SJSA1 (cell line): ENCODE data around the gene LRRFIP1. TPM values are rescaled to one million over a fixed set of nuclear protein-coding genes. Genes with fewer than 3 reads are reported as not detected.

Source experiments
- DNase-seq, 2 experiments: peaks; one replicate each; pipeline ENCODE4 v3.0.0-alpha.2; 2015 to 2020; ENCODE audit warnings: low spot score in 2 of 2, low read depth in 1 of 2
- H3K27ac ChIP-seq: fragments of 250-450 bp; sonication (Bioruptor Pico); 2 replicates; pipeline ENCODE4 v1.5.1; 2020; ENCODE audit warnings: mild to moderate bottlenecking, moderate library complexity
- H3K27me3 ChIP-seq: fragments of 250-450 bp; sonication (Bioruptor Pico); replicated peaks from 2 replicates; pipeline ENCODE4 v1.5.1; 2020; ENCODE audit warnings: mild to moderate bottlenecking, moderate library complexity
- H3K36me3 ChIP-seq: fragments of 250-450 bp; sonication (Bioruptor Pico); 2 replicates; pipeline ENCODE4 v1.5.1; 2020; ENCODE audit warnings: mild to moderate bottlenecking
- H3K4me1 ChIP-seq: fragments of 250-450 bp; sonication (Bioruptor Pico); replicated peaks from 2 replicates; pipeline ENCODE4 v1.6.1; 2021; ENCODE audit warnings: mild to moderate bottlenecking
- H3K4me3 ChIP-seq: fragments of 250-450 bp; sonication (Bioruptor Pico); 2 replicates; pipeline ENCODE4 v1.5.1; 2020; ENCODE audit warnings: mild to moderate bottlenecking
- H3K9me3 ChIP-seq: fragments of 250-450 bp; sonication (Bioruptor Pico); replicated peaks from 2 replicates; pipeline ENCODE4 v1.5.1; 2020; ENCODE audit warnings: mild to moderate bottlenecking
- total RNA-seq: library from RNA; depleted of rRNA; stranded (reverse); fragments of >200 nt; shearing (Covaris generic); gene quantifications from 2 replicates; pipeline ENCODE4 v1.2.3, GENCODE V29; 2014

LRRFIP1 gene
- total RNA-seq, 1 experiment from 2014 or later, result 76.7 TPM

GRCh38 chr2:237645261-237645660, 17.9 kb downstream of the LRRFIP1 start:
- Histone ChIP-seq H3K27me3 (no peaks in the 10 kb centered on the region), H3K27ac (no peak overlapping the region), H3K4me3 (no peak overlapping the region), H3K4me1 (peaks cover 8% of the 10 kb centered on the region), H3K9me3 (no peaks in the 10 kb centered on the region; the same call in 1 of the 2 replicates), H3K36me3 (peaks cover 63% of the 10 kb centered on the region)
- DNase-seq, result no peak

DNA sequence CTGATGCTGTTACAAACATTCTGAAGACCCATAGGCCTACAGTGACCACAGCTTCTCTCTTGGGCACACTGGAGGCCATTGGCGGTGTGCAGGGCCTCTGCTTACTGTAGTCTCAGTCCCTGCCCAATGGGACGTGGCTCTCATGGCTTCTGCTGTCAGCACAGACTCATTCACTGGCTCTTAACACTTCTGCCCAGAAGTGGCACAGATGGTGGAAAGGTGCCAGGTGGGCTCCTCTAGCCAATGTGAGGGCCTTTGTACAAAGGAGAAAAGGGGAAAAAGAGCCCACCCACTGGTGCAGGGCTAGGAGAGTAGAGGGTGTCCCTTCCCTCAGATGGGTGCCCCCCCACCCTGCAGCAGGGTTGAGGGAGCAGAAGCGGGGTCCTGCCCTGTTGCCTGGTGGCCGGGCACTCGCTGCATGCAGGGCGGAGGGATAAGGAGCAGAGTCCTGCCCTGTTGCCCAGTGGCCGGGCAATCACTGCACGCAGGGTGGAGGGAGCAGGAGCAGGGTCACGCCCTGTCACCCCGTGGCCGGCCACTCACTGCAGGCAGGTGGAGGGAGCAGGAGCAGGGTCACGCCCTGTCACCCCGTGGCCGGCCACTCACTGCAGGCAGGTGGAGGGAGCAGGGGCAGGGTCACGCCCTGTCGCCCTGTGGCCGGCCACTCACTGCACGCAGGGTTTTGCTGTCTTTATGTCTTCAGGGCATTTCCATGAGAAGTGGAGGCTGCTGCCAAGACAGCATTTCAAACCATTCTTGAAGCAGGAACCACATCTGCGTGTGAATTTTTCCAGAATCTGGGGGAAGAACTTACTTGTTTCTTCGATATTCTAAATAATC, 20.0 kb downstream of the LRRFIP1 start:
- no peak for DNase-seq
- H3K27ac ChIP-seq, result no peak overlapping the region; the same call in 1 of the 2 replicates

DNA sequence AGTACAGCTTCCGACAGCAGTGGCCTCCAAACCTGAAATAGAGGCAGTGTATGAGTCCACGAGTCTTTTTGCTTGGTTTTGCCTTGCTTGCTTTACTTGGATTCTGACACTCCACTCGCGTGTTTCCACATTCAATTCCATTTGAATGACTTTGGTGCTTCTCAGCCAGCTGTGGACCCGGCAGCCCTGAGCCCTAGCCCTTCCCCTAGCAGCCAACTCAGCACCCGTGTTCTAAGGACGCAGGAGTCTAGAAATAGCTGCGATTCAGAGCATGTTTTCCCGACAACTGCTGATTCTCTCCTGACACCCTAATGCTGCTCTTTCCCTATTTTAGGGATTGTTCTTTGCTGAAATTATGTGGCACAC, 20.6 kb downstream of the LRRFIP1 start:
- Histone ChIP-seq H3K9me3 (peaks cover 3% of the 10 kb centered on the region; the same call in 1 of the 2 replicates), H3K4me3 (no peak overlapping the region), H3K4me1 (peaks cover 8% of the 10 kb centered on the region), H3K27me3 (no peaks in the 10 kb centered on the region), H3K27ac (peak overlapping the region; percentile 58; the same call in 1 of the 2 replicates), H3K36me3 (peaks cover 72% of the 10 kb centered on the region)
- DNase-seq, result no peak

More for the DNA sequence above, 20.0 kb downstream of the LRRFIP1 start:
- Histone ChIP-seq H3K4me1 (peaks cover 8% of the 10 kb centered on the region), H3K27me3 (no peaks in the 10 kb centered on the region), H3K9me3 (peaks cover 3% of the 10 kb centered on the region; the same call in 1 of the 2 replicates), H3K36me3 (peaks cover 71% of the 10 kb centered on the region), H3K4me3 (no peak overlapping the region)

GRCh38 chr2:237649541-237650454, 22.4 kb downstream of the LRRFIP1 start:
- no peak overlapping the region for H3K4me3 ChIP-seq
- peaks cover 3% of the 10 kb centered on the region; the same call in 1 of the 2 replicates for H3K9me3 ChIP-seq
- no peak overlapping the region for H3K27ac ChIP-seq
- H3K36me3 ChIP-seq, result peaks cover 68% of the 10 kb centered on the region
- H3K27me3 ChIP-seq, result no peaks in the 10 kb centered on the region
- H3K4me1 ChIP-seq, result peaks cover 8% of the 10 kb centered on the region
- no peak for DNase-seq

- Histone ChIP-seq H3K27ac (no peak overlapping the region), H3K36me3 (peaks cover 64% of the 10 kb centered on the region), H3K4me1 (peaks cover 8% of the 10 kb centered on the region), H3K9me3 (peaks cover 3% of the 10 kb centered on the region; the same call in 1 of the 2 replicates), H3K4me3 (no peak overlapping the region), H3K27me3 (no peaks in the 10 kb centered on the region)
- DNase-seq, result no peak
Observed at GRCh38 chr2:237650455-237650850, 23.1 kb downstream of the LRRFIP1 start.

DNA sequence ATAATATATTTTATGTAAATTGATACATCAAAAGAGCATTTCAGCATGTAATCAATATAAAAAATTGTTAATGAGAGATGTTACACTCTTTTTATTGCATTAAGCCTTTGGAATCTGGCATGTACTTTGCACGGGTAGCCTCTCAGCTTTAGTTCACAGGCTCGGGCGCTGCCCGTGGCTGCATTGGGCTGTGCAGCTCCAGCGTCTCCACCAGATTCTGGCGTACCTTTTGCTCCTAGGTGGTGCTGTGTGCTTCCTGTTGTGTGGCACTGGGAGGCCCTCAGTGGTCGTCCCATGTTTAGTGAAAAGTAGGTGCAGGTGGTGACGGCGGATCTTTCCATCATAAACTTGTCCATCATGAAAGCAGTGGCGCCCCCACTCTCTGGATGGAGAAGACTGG, 24.4 kb downstream of the LRRFIP1 start:
- no peak for DNase-seq
- Histone ChIP-seq H3K27me3 (no peaks in the 10 kb centered on the region), H3K36me3 (peaks cover 64% of the 10 kb centered on the region)

DNA sequence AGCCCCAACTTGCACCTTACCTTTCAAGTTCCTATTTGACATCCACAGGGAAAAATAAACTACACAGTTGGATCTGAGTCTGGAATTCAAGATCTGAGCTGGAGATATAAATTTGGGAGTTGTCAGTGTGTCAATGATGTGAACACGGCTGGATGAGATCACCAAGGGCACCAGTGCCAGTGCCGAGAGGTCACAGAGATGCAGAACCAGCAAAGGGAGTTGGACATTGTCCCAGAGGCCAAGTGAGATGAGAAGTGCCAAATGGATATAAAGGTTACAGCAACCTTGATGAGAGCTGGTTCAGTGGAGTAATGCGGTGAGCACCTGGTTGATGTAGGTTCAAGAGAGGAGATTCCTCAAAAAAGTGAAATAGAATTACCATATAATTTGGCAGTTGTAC, 24.8 kb downstream of the LRRFIP1 start:
- DNase-seq, result no peak
- Histone ChIP-seq H3K9me3 (0 out of 2 replicates have a peak, but pooled peaks cover 3% of the 10 kb centered on the region), H3K27me3 (no peaks in the 10 kb centered on the region), H3K27ac (no peak overlapping the region), H3K36me3 (peaks cover 64% of the 10 kb centered on the region), H3K4me1 (peaks cover 8% of the 10 kb centered on the region), H3K4me3 (no peak overlapping the region)

More for the DNA sequence above, 24.4 kb downstream of the LRRFIP1 start:
- no peak overlapping the region for H3K4me3 ChIP-seq
- H3K27ac ChIP-seq, result no peak overlapping the region
- peaks cover 3% of the 10 kb centered on the region; the same call in 1 of the 2 replicates for H3K9me3 ChIP-seq
- peaks cover 8% of the 10 kb centered on the region for H3K4me1 ChIP-seq

DNA sequence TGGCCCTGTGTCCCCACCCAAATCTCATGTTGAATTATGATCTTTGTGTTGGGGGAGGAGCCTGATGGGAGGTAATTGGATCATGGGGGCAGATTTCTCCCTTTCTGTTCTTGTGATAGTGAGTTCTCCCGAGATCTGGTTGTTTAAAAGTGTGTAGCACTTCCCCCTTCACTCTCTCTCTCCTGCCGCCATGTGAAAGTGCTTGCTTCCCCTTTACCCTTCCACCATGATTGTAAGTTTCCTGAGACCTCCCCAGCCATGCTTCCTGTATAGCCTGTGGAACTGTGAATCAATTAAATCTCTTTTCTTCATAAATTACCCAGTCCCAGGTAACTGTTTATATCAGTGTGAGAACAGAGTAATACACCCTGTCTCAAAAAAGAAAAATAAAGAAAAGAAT, 25.5 kb downstream of the LRRFIP1 start:
- no peaks in the 10 kb centered on the region for H3K27me3 ChIP-seq
- 0 out of 2 replicates have a peak, but pooled peaks cover 3% of the 10 kb centered on the region for H3K9me3 ChIP-seq
- H3K27ac ChIP-seq, result no peak overlapping the region
- peaks cover 8% of the 10 kb centered on the region for H3K4me1 ChIP-seq
- H3K36me3 ChIP-seq, result peaks cover 68% of the 10 kb centered on the region
- DNase-seq, result no peak
- no peak overlapping the region for H3K4me3 ChIP-seq

- DNase-seq, result no peak
- Histone ChIP-seq H3K9me3 (0 out of 2 replicates have a peak, but pooled peaks cover 3% of the 10 kb centered on the region), H3K36me3 (peaks cover 64% of the 10 kb centered on the region), H3K27me3 (no peaks in the 10 kb centered on the region), H3K4me3 (no peak overlapping the region), H3K27ac (no peak overlapping the region), H3K4me1 (peaks cover 3% of the 10 kb centered on the region)
Observed at GRCh38 chr2:237653776-237654558, 26.6 kb downstream of the LRRFIP1 start.

DNA sequence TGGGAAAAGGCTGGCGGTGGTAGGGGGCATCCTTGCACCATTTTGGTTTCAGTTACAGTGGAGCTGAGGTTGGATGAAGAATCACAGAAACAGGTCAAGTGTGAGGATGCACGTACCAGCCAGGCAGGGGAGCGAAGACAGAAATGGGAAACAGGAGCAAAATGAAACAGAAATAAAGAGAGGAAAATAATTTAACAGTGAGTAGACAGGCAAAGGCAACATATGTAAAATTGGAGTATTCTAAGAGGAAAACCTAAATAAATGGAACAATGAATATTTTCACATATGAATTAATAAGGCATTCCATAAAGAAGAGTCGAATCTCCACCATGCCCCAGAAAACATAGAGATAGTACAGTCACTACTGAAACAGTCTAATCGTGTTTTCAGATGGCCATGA, 29.7 kb downstream of the LRRFIP1 start:
- H3K9me3 ChIP-seq, result no peaks in the 10 kb centered on the region
- no peak overlapping the region for H3K27ac ChIP-seq
- H3K4me1 ChIP-seq, result no peaks in the 10 kb centered on the region
- H3K27me3 ChIP-seq, result no peaks in the 10 kb centered on the region
- H3K4me3 ChIP-seq, result no peak overlapping the region
- peaks cover 42% of the 10 kb centered on the region for H3K36me3 ChIP-seq
- DNase-seq, result no peak

DNA sequence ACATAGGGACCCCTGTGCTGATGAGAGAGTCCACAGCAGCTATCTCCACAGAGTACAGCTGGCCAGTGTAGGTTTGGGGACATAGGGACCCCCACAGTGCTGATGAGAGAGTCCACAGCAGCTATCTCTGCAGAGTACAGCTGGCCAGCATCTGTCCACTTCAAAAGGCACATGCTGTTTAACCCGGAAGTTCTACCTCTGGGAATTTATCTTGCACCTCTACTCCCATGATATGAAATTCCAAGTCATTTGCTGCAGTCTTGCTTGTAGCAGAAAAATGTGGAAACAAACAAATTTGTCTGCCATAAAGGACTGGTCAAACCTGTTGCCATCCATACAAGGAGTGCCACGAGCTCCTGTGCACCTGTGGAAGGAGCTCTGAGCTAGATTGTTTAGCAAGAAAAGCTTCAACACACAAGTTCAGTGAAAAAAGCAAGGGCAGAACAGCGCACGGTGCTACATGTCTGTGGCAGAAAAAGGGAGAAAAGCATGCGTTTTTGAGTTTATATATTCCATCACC, 33.1 kb downstream of the LRRFIP1 start:
- H3K4me3 ChIP-seq, result no peak overlapping the region

GRCh38 chr2:237661270-237661669, 33.9 kb downstream of the LRRFIP1 start:
- H3K9me3 ChIP-seq, result no peaks in the 10 kb centered on the region
- H3K27ac ChIP-seq, result no peak overlapping the region
- DNase-seq, result no peak
- no peaks in the 10 kb centered on the region for H3K27me3 ChIP-seq
- peaks cover 23% of the 10 kb centered on the region for H3K36me3 ChIP-seq
- no peak overlapping the region for H3K4me3 ChIP-seq
- H3K4me1 ChIP-seq, result no peaks in the 10 kb centered on the region

More for the DNA sequence above, 33.1 kb downstream of the LRRFIP1 start:
- H3K27me3 ChIP-seq, result no peaks in the 10 kb centered on the region
- H3K4me1 ChIP-seq, result no peaks in the 10 kb centered on the region
- no peaks in the 10 kb centered on the region for H3K9me3 ChIP-seq
- no peak for DNase-seq
- peaks cover 29% of the 10 kb centered on the region for H3K36me3 ChIP-seq
- no peak overlapping the region for H3K27ac ChIP-seq

DNA sequence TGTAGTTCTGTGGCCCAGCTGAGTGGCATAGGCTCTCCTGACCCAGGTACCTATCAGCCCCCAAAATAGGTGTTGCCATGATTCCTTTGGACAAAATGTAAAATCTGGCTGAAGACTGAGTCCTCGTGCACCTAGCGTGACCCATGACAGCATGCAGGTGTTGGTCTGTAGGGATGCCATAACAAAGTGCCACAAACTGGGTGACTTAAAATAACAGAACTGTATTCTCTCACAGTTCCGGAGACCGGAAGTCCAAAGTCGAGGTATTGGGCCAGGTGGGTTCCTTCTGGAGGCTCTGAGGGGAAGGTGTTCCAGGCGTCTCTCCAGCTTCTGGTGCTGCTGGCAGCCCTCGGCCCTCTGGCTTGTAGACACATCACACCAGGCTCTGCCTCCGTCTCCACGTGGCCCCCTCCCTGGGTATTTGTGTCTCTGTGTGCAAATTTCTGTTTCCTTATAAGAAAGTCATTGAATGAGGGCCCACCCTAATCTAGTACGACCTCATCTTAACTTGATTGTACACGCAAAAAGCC, 34.5 kb downstream of the LRRFIP1 start:
- H3K27me3 ChIP-seq, result no peaks in the 10 kb centered on the region
- no peaks in the 10 kb centered on the region for H3K9me3 ChIP-seq
- H3K36me3 ChIP-seq, result peaks cover 18% of the 10 kb centered on the region
- H3K4me3 ChIP-seq, result no peak overlapping the region
- no peaks in the 10 kb centered on the region for H3K4me1 ChIP-seq
- no peak overlapping the region for H3K27ac ChIP-seq
- DNase-seq, result no peak
